OCI-LY3 (cell line): ENCODE data around the gene ARSJ.

Source experiments
- CTCF ChIP-seq: fragments of 200-600, 300-600 bp; sonication (generic); IDR thresholded peaks from 2 replicates; pipeline ENCODE4 v1.5.1; 2014; ENCODE audit warnings: antibody characterized with exemption, low read length, low read depth
- EZH2phosphoT487 ChIP-seq: fragments of 200-600 bp; shearing (Covaris generic); IDR thresholded peaks from 2 replicates; pipeline ENCODE4 v1.6.1; 2018; ENCODE audit warnings: antibody characterized with exemption, mixed run types, low read depth

- TF ChIP-seq CTCF (no peak), EZH2phosphoT487 (no peak)
These were observed 105.9 kb downstream of the ARSJ start for GRCh38 chr4:113873508-113873907.
